Measurements from ENCODE around the gene ARHGAP9.

The ARHGAP9 gene

GRCh38 chr12:57455374-57456144 is 24.1 kb downstream of the ARHGAP9 start:
- peaks cover 31% of the 10 kb centered on the region for H3K4me1 ChIP-seq (ENCODE audit: insufficient read depth, insufficient read length)
- H3K9me3 ChIP-seq (ENCODE audit: insufficient read depth, low read length): no peaks in the 10 kb centered on the region
- H3K4me3 ChIP-seq (ENCODE audit: insufficient read length, low read depth): peak overlapping the region; percentile 5
- H3K9ac ChIP-seq (ENCODE audit: insufficient read length, low read depth): peak overlapping the region; percentile 38
- no peak for TF ChIP-seq ZNF274 (IDR thresholded peaks at IDR 0.05; ENCODE audit: low read depth, low read length)
- no peak for TF ChIP-seq SUZ12 (IDR thresholded peaks at IDR 0.05; ENCODE audit: extremely low read depth, insufficient read depth, insufficient read length)
- TF ChIP-seq YY1 (IDR thresholded peaks at IDR 0.05; ENCODE audit: insufficient read depth, insufficient read length): no peak
- DNase-seq (ENCODE audit: low read depth, low spot score): no peak
- H3K27me3 ChIP-seq (ENCODE audit: insufficient read depth, insufficient read length): no peaks in the 10 kb centered on the region
- H3K36me3 ChIP-seq (ENCODE audit: insufficient read depth, insufficient read length, low read length): no peaks in the 10 kb centered on the region

DNA sequence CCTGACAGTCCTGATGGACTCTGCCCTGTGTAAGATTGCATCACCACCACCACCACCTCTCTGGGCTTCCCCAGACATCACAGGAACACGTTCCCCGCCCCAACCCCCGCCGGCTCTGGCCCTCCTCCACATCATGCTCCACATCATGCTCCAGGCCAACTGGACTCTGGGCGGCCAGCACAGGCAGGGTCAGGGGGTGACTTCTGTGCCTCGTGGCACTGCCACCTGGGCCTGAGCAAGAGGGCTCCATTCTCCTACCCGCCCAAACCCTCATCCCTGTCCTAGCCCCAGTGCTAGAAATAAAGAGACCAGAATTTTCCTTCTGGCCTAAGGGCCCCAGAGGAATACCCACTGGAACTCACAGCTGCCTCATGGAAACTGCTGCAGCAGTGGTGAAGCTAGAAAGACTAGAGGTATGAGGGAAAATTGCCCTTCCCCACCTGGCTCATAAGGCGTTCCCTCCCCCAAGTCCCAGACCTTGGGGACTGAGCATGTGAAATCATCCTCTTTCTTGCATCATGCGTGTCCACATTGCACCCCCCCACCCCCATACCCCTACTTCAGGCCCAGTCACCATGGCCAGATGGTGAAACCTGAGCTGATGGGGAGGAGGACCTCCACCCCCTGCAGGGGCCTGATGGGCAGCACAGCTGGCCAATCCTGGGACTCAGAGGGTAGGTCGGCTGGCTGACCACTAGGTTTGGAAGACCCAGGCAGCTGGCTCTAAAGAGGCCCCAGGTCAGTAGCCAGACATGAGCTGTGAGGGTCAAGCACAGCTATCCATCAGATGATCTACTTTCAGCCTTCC is 24.9 kb downstream of the ARHGAP9 start, which contains the start of gene INHBE:
TSS of gene INHBE (plus strand) at position 742 of the 808 bp plus-strand sequence. CDS start 230 bp downstream, outside the sequence.
- Histone ChIP-seq H3K9ac (ENCODE audit: insufficient read length, low read depth) (peak within 1 kb of the TSS; percentile 38), H3K27me3 (ENCODE audit: insufficient read depth, insufficient read length) (no peaks in the 10 kb centered on the region), H3K4me1 (ENCODE audit: insufficient read depth, insufficient read length) (peaks cover 31% of the 10 kb centered on the region), H3K9me3 (ENCODE audit: insufficient read depth, low read length) (no peaks in the 10 kb centered on the region), H3K4me3 (ENCODE audit: insufficient read length, low read depth) (peak within 1 kb of the TSS; percentile 5), H3K36me3 (ENCODE audit: insufficient read depth, insufficient read length, low read length) (no peaks in the 10 kb centered on the region)
- no peak for DNase-seq (ENCODE audit: low read depth, low spot score)
- TF ChIP-seq ZNF274 (IDR thresholded peaks at IDR 0.05; ENCODE audit: low read depth, low read length) (no peak), SUZ12 (IDR thresholded peaks at IDR 0.05; ENCODE audit: extremely low read depth, insufficient read depth, insufficient read length) (no peak), YY1 (IDR thresholded peaks at IDR 0.05; ENCODE audit: insufficient read depth, insufficient read length) (no peak)

GRCh38 chr12:57454213-57454565 is 25.5 kb downstream of the ARHGAP9 start:
- H3K27me3 ChIP-seq (ENCODE audit: insufficient read depth, insufficient read length): no peaks in the 10 kb centered on the region
- no peaks in the 10 kb centered on the region for H3K36me3 ChIP-seq (ENCODE audit: insufficient read depth, insufficient read length, low read length)
- no peak for DNase-seq (ENCODE audit: low read depth, low spot score)
- H3K9me3 ChIP-seq (ENCODE audit: insufficient read depth, low read length): no peaks in the 10 kb centered on the region
- no peak for TF ChIP-seq YY1 (IDR thresholded peaks at IDR 0.05; ENCODE audit: insufficient read depth, insufficient read length)
- TF ChIP-seq ZNF274 (IDR thresholded peaks at IDR 0.05; ENCODE audit: low read depth, low read length): no peak
- no peak for TF ChIP-seq SUZ12 (IDR thresholded peaks at IDR 0.05; ENCODE audit: extremely low read depth, insufficient read depth, insufficient read length)
- no peak overlapping the region for H3K4me3 ChIP-seq (ENCODE audit: insufficient read length, low read depth)
- no peak overlapping the region for H3K9ac ChIP-seq (ENCODE audit: insufficient read length, low read depth)
- peaks cover 31% of the 10 kb centered on the region for H3K4me1 ChIP-seq (ENCODE audit: insufficient read depth, insufficient read length)

GRCh38 chr12:57452937-57453509 is 26.6 kb downstream of the ARHGAP9 start:
- Histone ChIP-seq H3K36me3 (ENCODE audit: insufficient read depth, insufficient read length, low read length) (no peaks in the 10 kb centered on the region), H3K9me3 (ENCODE audit: insufficient read depth, low read length) (no peaks in the 10 kb centered on the region), H3K27me3 (ENCODE audit: insufficient read depth, insufficient read length) (no peaks in the 10 kb centered on the region), H3K4me1 (ENCODE audit: insufficient read depth, insufficient read length) (peaks cover 31% of the 10 kb centered on the region), H3K9ac (ENCODE audit: insufficient read length, low read depth) (no peak overlapping the region), H3K4me3 (ENCODE audit: insufficient read length, low read depth) (no peak overlapping the region)
- DNase-seq (ENCODE audit: low read depth, low spot score): peak; percentile 77
- no peak for TF ChIP-seq YY1 (IDR thresholded peaks at IDR 0.05; ENCODE audit: insufficient read depth, insufficient read length)
- no peak for TF ChIP-seq SUZ12 (IDR thresholded peaks at IDR 0.05; ENCODE audit: extremely low read depth, insufficient read depth, insufficient read length)
- TF ChIP-seq ZNF274 (IDR thresholded peaks at IDR 0.05; ENCODE audit: low read depth, low read length): no peak

DNA sequence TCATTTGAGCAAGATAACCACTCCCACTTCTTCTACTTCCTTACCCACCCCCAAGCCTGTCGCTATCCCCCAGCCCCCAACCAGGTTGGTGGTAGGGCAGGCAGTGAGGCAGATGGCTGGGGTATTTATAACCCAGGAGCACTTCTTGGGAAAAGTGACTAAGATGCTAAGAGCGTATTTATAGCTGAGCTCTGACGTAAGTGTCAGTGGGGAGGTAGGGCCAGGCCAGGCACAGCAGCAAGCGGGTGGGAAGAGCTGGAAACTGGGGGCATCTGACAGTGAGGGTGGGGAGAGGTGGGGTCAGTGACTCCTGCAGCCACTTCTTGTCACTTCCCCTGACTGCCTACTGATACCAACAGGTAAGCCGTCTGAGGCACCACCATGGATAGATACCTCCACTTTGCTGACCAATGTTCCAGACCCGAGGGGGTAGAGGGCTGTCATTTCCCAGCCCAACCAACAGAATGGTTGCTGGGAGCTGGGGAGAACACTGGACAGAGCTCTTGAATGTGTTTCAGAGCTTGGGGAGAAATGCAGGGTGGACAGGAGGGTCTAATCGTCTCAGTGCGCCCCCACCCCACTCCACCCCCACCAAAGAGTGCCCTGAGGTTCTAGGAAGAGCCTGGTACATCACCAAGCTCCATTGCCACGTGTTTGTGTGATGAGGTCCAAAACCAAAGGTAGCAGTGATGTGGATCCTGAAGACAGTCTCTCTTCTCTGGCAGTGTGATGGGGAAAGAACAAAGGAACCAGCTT is 27.3 kb downstream of the ARHGAP9 start:
- TF ChIP-seq ZNF274 (IDR thresholded peaks at IDR 0.05; ENCODE audit: low read depth, low read length) (no peak), SUZ12 (IDR thresholded peaks at IDR 0.05; ENCODE audit: extremely low read depth, insufficient read depth, insufficient read length) (no peak)
- Histone ChIP-seq H3K9ac (ENCODE audit: insufficient read length, low read depth) (peak overlapping the region; percentile 12), H3K4me3 (ENCODE audit: insufficient read length, low read depth) (no peak overlapping the region), H3K9me3 (ENCODE audit: insufficient read depth, low read length) (no peaks in the 10 kb centered on the region), H3K36me3 (ENCODE audit: insufficient read depth, insufficient read length, low read length) (no peaks in the 10 kb centered on the region), H3K4me1 (ENCODE audit: insufficient read depth, insufficient read length) (peaks cover 31% of the 10 kb centered on the region), H3K27me3 (ENCODE audit: insufficient read depth, insufficient read length) (no peaks in the 10 kb centered on the region)
- DNase-seq (ENCODE audit: low read depth, low spot score): no peak

GRCh38 chr12:57451233-57451778 is 28.4 kb downstream of the ARHGAP9 start:
- Histone ChIP-seq H3K36me3 (ENCODE audit: insufficient read depth, insufficient read length, low read length) (no peaks in the 10 kb centered on the region), H3K9ac (ENCODE audit: insufficient read length, low read depth) (no peak overlapping the region), H3K4me1 (ENCODE audit: insufficient read depth, insufficient read length) (peaks cover 27% of the 10 kb centered on the region), H3K27me3 (ENCODE audit: insufficient read depth, insufficient read length) (no peaks in the 10 kb centered on the region), H3K9me3 (ENCODE audit: insufficient read depth, low read length) (no peaks in the 10 kb centered on the region), H3K4me3 (ENCODE audit: insufficient read length, low read depth) (no peak overlapping the region)
- DNase-seq (ENCODE audit: low read depth, low spot score): no peak
- TF ChIP-seq SUZ12 (IDR thresholded peaks at IDR 0.05; ENCODE audit: extremely low read depth, insufficient read depth, insufficient read length) (no peak), YY1 (IDR thresholded peaks at IDR 0.05; ENCODE audit: insufficient read depth, insufficient read length) (no peak), ZNF274 (IDR thresholded peaks at IDR 0.05; ENCODE audit: low read depth, low read length) (no peak)
